ENCODE data around the gene CHRNA9. TPM values are rescaled to one million over a fixed set of nuclear protein-coding genes. Genes with fewer than 3 reads are reported as not detected.

Gene CHRNA9
- polyA plus RNA-seq, 1 donor (not counting 4 experiments of a cell fraction or from before 2014, with no cell fraction given): 0.03 TPM

DNA sequence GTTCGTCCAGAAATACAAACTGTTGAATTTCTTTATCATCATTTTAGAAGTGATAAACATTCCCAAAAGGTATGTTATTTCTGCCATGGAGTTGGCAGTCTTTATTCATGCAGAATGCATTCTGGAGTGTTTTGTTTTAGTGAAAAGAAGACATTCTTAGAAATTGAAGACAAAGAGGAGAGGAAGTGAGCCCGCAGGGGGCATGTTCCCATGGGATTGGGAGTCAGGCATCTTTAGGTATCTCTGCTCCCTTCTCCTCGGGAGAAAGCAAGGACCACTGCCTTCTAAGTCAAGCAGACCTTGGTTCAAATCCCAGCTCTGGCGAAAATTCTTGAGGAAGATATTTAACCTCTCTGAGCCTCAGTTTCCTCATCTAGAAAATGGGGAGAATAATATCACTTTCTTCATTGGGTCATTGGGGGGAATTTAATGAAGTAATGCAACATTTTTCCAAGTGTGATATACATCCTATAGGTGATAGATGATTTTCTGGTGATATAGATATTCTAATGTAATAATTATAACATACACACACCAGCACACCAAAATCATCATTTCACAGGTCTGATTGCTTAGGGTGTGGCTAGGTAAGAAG is 26.5 kb upstream of the CHRNA9 start:
- Histone ChIP-seq H3K4me2 (ENCODE audit: control insufficient read depth, extremely low read depth, insufficient read depth, low read depth, low read length) (peak overlapping the region; percentile 66), H2AFZ (ENCODE audit: control insufficient read depth, low read length) (no peak overlapping the region)
- TF ChIP-seq EZH2 (IDR thresholded peaks at IDR 0.05; ENCODE audit: low read length) (no peak), CTCF (optimal IDR thresholded peaks at IDR 0.05 in 1 of 3, IDR thresholded peaks at IDR 0.05 in 1 of 3, conservative IDR thresholded peaks at IDR 0.05 in 1 of 3; ENCODE audit: extremely low read depth in 1 of 3, insufficient read depth in 2 of 3, low read length in 3 of 3) (no peak)

DNA sequence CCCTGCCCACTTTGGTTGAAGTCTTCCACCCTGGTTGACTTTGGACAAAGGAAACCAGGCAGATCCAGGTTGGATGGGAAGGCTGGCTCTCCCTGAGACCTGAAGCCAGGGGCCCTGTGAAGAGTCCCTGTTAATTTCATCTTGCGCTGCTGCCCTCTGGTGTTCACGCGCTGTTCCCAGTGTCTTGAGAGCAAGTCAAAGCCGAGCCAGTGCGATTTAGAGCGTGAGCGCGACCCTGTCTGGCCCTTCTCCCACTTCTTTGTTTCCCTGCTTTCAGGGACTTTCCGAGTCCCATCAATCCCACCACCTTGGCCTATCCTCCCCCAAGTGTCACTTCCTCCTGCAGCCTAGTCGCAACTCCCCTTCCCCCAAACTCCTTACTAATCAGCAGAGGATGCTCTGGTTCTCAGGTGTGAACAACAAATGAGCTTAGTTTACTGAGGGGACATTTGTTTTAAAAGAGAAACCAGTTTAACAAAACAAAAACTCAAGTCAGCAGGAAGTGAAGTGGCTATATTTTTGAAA is 25.8 kb upstream of the CHRNA9 start:
- Histone ChIP-seq H3K9ac (ENCODE audit: control insufficient read depth, extremely low read depth, insufficient read depth, low read length) (peak overlapping the region; percentile 59), H3K36me3 (ENCODE audit: control insufficient read depth in 2 of 2, extremely low read depth in 1 of 2, insufficient read depth in 2 of 2, low read length in 2 of 2) (no peaks in the 10 kb centered on the region), H3K27ac (ENCODE audit: control insufficient read depth, insufficient read depth, low read length) (peak overlapping the region; percentile 24), H4K20me1 (ENCODE audit: control insufficient read depth, extremely low read depth, insufficient read depth, low read length) (no peaks in the 10 kb centered on the region), H3K4me3 (ENCODE audit: control insufficient read depth in 2 of 3, extremely low read depth in 1 of 3, insufficient read depth in 2 of 3, low read depth in 1 of 3, low read length in 3 of 3) (peak overlapping the region in 1 of 3 experiments; percentile 43), H3K4me1 (ENCODE audit: control insufficient read depth, extremely low read depth, insufficient read depth, low read length) (peaks cover 6% of the 10 kb centered on the region), H3K27me3 (ENCODE audit: control insufficient read depth, extremely low read depth, insufficient read depth, low read length) (no peaks in the 10 kb centered on the region), H3K9me3 (ENCODE audit: control insufficient read depth, low read depth, low read length) (no peaks in the 10 kb centered on the region), H3K79me2 (ENCODE audit: control insufficient read depth, insufficient read depth, low read length) (no peaks in the 10 kb centered on the region), H3K9me1 (ENCODE audit: control insufficient read depth, extremely low read depth, insufficient read depth, low read length) (no peaks in the 10 kb centered on the region), H3K4me2 (ENCODE audit: control insufficient read depth, extremely low read depth, insufficient read depth, low read depth, low read length) (peak overlapping the region; percentile 66), H2AFZ (ENCODE audit: control insufficient read depth, low read length) (peak overlapping the region; percentile 97)
- dilution Hi-C loops (cut with MboI; ENCODE audit: extremely low pct_ligation_motif_present, low sequenced_read_pairs): no loop called here
- no peak for DNase-seq (ENCODE audit: low read depth, low spot score)
- no peak for TF ChIP-seq EZH2 (IDR thresholded peaks at IDR 0.05; ENCODE audit: low read length)
- peak; percentile 89 to 92 (median 90) for TF ChIP-seq CTCF (optimal IDR thresholded peaks at IDR 0.05 in 1 of 3, IDR thresholded peaks at IDR 0.05 in 1 of 3, conservative IDR thresholded peaks at IDR 0.05 in 1 of 3; ENCODE audit: extremely low read depth in 1 of 3, insufficient read depth in 2 of 3, low read length in 3 of 3)
- peak; percentile 55 for FAIRE-seq

More for the DNA sequence above, 26.5 kb upstream of the CHRNA9 start:
- H3K36me3 ChIP-seq (ENCODE audit: control insufficient read depth in 2 of 2, extremely low read depth in 1 of 2, insufficient read depth in 2 of 2, low read length in 2 of 2): no peaks in the 10 kb centered on the region
- H3K9ac ChIP-seq (ENCODE audit: control insufficient read depth, extremely low read depth, insufficient read depth, low read length): no peak overlapping the region
- no peaks in the 10 kb centered on the region for H3K79me2 ChIP-seq (ENCODE audit: control insufficient read depth, insufficient read depth, low read length)
- dilution Hi-C loops (cut with MboI; ENCODE audit: extremely low pct_ligation_motif_present, low sequenced_read_pairs): no loop called here
- H3K27ac ChIP-seq (ENCODE audit: control insufficient read depth, insufficient read depth, low read length): no peak overlapping the region
- H3K27me3 ChIP-seq (ENCODE audit: control insufficient read depth, extremely low read depth, insufficient read depth, low read length): no peaks in the 10 kb centered on the region
- no peak overlapping the region for H3K4me3 ChIP-seq (ENCODE audit: control insufficient read depth in 2 of 3, extremely low read depth in 1 of 3, insufficient read depth in 2 of 3, low read depth in 1 of 3, low read length in 3 of 3)
- peaks cover 6% of the 10 kb centered on the region for H3K4me1 ChIP-seq (ENCODE audit: control insufficient read depth, extremely low read depth, insufficient read depth, low read length)
- H3K9me3 ChIP-seq (ENCODE audit: control insufficient read depth, low read depth, low read length): no peaks in the 10 kb centered on the region
- FAIRE-seq (no peak), DNase-seq (ENCODE audit: low read depth, low spot score) (no peak)
- no peaks in the 10 kb centered on the region for H4K20me1 ChIP-seq (ENCODE audit: control insufficient read depth, extremely low read depth, insufficient read depth, low read length)
- H3K9me1 ChIP-seq (ENCODE audit: control insufficient read depth, extremely low read depth, insufficient read depth, low read length): no peaks in the 10 kb centered on the region

All from keratinocyte (primary cell).